Mesothelial cell of epicardium (in vitro differentiated cells): ENCODE measurements around the gene SYNDIG1L. TPM values are rescaled to one million over a fixed set of nuclear protein-coding genes. Genes with fewer than 3 reads are reported as not detected.

Experiments used
- DNase-seq, 2 experiments: peaks; one replicate each; pipeline ENCODE4 v3.0.0; 2021; ENCODE audit warnings: low spot score in 2 of 2; ENCODE audit not compliant: unreplicated experiment in 2 of 2
- H3K27ac Mint-ChIP-seq: 2 replicates; pipeline ENCODE4 v1.8.0; 2021; ENCODE audit warnings: mixed read lengths
- H3K27me3 Mint-ChIP-seq: 2 replicates; pipeline ENCODE4 v1.8.0; 2021; ENCODE audit warnings: low read depth, mixed read lengths
- H3K36me3 Mint-ChIP-seq: 2 replicates; pipeline ENCODE4 v1.8.0; 2021; ENCODE audit warnings: mixed read lengths
- H3K4me1 Mint-ChIP-seq: 2 replicates; pipeline ENCODE4 v1.8.0; 2021; ENCODE audit warnings: mixed read lengths
- H3K4me3 Mint-ChIP-seq: 2 replicates; pipeline ENCODE4 v1.8.0; 2021; ENCODE audit warnings: mild to moderate bottlenecking, moderate library complexity, mixed read lengths
- H3K9me3 Mint-ChIP-seq: 2 replicates; pipeline ENCODE4 v1.8.0; 2021; ENCODE audit warnings: mixed read lengths
- CTCF ChIP-seq: fragments of 200-600 bp; sonication (generic); IDR thresholded peaks from one replicate; pipeline ENCODE4 v1.5.0; 2021; ENCODE audit warnings: antibody characterized with exemption; ENCODE audit not compliant: unreplicated experiment
- total RNA-seq: library from RNA; stranded (reverse); gene quantifications from 3 replicates; pipeline ENCODE4 v1.2.1, GENCODE V29; 2021

Gene SYNDIG1L
- total RNA-seq, 1 donor from 2014 or later, result 0.58 TPM

- Mint-ChIP-seq H3K36me3 (no peaks in the 10 kb centered on the region), H3K9me3 (no peaks in the 10 kb centered on the region), H3K4me3 (no peak overlapping the region), H3K4me1 (peaks cover 2% of the 10 kb centered on the region), H3K27me3 (peaks cover 72% of the 10 kb centered on the region), H3K27ac (no peak overlapping the region)
- no peak for DNase-seq
- no peak for TF ChIP-seq CTCF
These were observed 3.2 kb upstream of the SYNDIG1L start for GRCh38 chr14:74429221-74429691.

GRCh38 chr14:74427651-74428050, 1.6 kb upstream of the SYNDIG1L start:
- Mint-ChIP-seq H3K9me3 (no peaks in the 10 kb centered on the region), H3K27ac (no peak overlapping the region), H3K36me3 (no peaks in the 10 kb centered on the region), H3K4me1 (peaks cover 2% of the 10 kb centered on the region), H3K4me3 (no peak overlapping the region), H3K27me3 (peaks cover 78% of the 10 kb centered on the region)
- DNase-seq, result no peak
- no peak for TF ChIP-seq CTCF

- H3K4me3 Mint-ChIP-seq, result no peak overlapping the region
- H3K4me1 Mint-ChIP-seq, result peaks cover 2% of the 10 kb centered on the region
- peaks cover 66% of the 10 kb centered on the region for H3K27me3 Mint-ChIP-seq
- DNase-seq, result peak; percentile 66 to 88
- no peaks in the 10 kb centered on the region for H3K36me3 Mint-ChIP-seq
- H3K27ac Mint-ChIP-seq, result no peak overlapping the region
- no peak for TF ChIP-seq CTCF
- H3K9me3 Mint-ChIP-seq, result no peaks in the 10 kb centered on the region
These were observed 347 bp downstream of the SYNDIG1L start for GRCh38 chr14:74425525-74426201.

- no peak for DNase-seq
- Mint-ChIP-seq H3K4me1 (peaks cover 2% of the 10 kb centered on the region), H3K4me3 (no peak overlapping the region)
These were observed 1.4 kb downstream of the SYNDIG1L start for GRCh38 chr14:74424606-74425005.

GRCh38 chr14:74423246-74423645, 2.8 kb downstream of the SYNDIG1L start:
- TF ChIP-seq CTCF, result no peak
- no peak overlapping the region for H3K4me3 Mint-ChIP-seq
- H3K4me1 Mint-ChIP-seq, result peaks cover 2% of the 10 kb centered on the region
- DNase-seq, result no peak
- no peak overlapping the region for H3K27ac Mint-ChIP-seq
- H3K27me3 Mint-ChIP-seq, result peaks cover 45% of the 10 kb centered on the region
- no peaks in the 10 kb centered on the region for H3K9me3 Mint-ChIP-seq
- H3K36me3 Mint-ChIP-seq, result no peaks in the 10 kb centered on the region

More at GRCh38 chr14:74424606-74425005, 1.4 kb downstream of the SYNDIG1L start:
- H3K27ac Mint-ChIP-seq, result no peak overlapping the region
- no peaks in the 10 kb centered on the region for H3K9me3 Mint-ChIP-seq
- peaks cover 57% of the 10 kb centered on the region for H3K27me3 Mint-ChIP-seq
- TF ChIP-seq CTCF, result no peak
- no peaks in the 10 kb centered on the region for H3K36me3 Mint-ChIP-seq

- Mint-ChIP-seq H3K27me3 (peaks cover 32% of the 10 kb centered on the region), H3K36me3 (no peaks in the 10 kb centered on the region), H3K27ac (no peak overlapping the region), H3K4me1 (peaks cover 2% of the 10 kb centered on the region), H3K9me3 (no peaks in the 10 kb centered on the region), H3K4me3 (no peak overlapping the region)
- no peak for DNase-seq
- TF ChIP-seq CTCF, result no peak
These were observed 4.0 kb downstream of the SYNDIG1L start for GRCh38 chr14:74421981-74422380.
